ENCODE data around the gene VSIR.

VSIR gene

GRCh38 chr10:71782221-71782916 lies 9.0 kb upstream of the VSIR start:
- H3K4me1 Mint-ChIP-seq: peaks cover 41% of the 10 kb centered on the region
- H3K27ac Mint-ChIP-seq: peak overlapping the region; percentile 35
- H3K4me3 Mint-ChIP-seq: no peak overlapping the region
- peaks cover 1% of the 10 kb centered on the region for H3K36me3 Mint-ChIP-seq
- peaks cover 4% of the 10 kb centered on the region for H3K9me3 Mint-ChIP-seq
- CTCF ChIA-PET: interaction anchor here (0.7 to 1.7 kb wide), 3 partner anchors 8 to 86 kb away, joined by 3 to 5 read pairs (median 5); partner anchors contain the start of gene VSIR
- no peak for DNase-seq
- peaks cover 44% of the 10 kb centered on the region for H3K27me3 Mint-ChIP-seq

- Mint-ChIP-seq H3K27ac (no peak overlapping the region), H3K27me3 (peaks cover 32% of the 10 kb centered on the region), H3K36me3 (peaks cover 3% of the 10 kb centered on the region), H3K4me1 (peaks cover 57% of the 10 kb centered on the region), H3K4me3 (no peak overlapping the region), H3K9me3 (peaks cover 6% of the 10 kb centered on the region)
- CTCF ChIA-PET: interaction anchor here (1.2 kb wide), 1 partner anchor 44 kb away, joined by 3 read pairs; no protein-coding TSS in a partner anchor
- no peak for DNase-seq
Observed at GRCh38 chr10:71780719-71781118, 7.4 kb upstream of the VSIR start.

GRCh38 chr10:71780156-71780555 lies 6.8 kb upstream of the VSIR start:
- DNase-seq: no peak
- peaks cover 3% of the 10 kb centered on the region for H3K36me3 Mint-ChIP-seq
- H3K4me1 Mint-ChIP-seq: peaks cover 63% of the 10 kb centered on the region
- H3K27me3 Mint-ChIP-seq: peaks cover 26% of the 10 kb centered on the region
- CTCF ChIA-PET: interaction anchor here (1.2 kb wide), 1 partner anchor 43 kb away, joined by 3 read pairs; no protein-coding TSS in a partner anchor
- H3K4me3 Mint-ChIP-seq: no peak overlapping the region
- H3K9me3 Mint-ChIP-seq: peaks cover 6% of the 10 kb centered on the region
- H3K27ac Mint-ChIP-seq: no peak overlapping the region

GRCh38 chr10:71779641-71780040 lies 6.3 kb upstream of the VSIR start:
- peaks cover 21% of the 10 kb centered on the region for H3K27me3 Mint-ChIP-seq
- peaks cover 3% of the 10 kb centered on the region for H3K36me3 Mint-ChIP-seq
- peaks cover 68% of the 10 kb centered on the region for H3K4me1 Mint-ChIP-seq
- H3K9me3 Mint-ChIP-seq: peaks cover 6% of the 10 kb centered on the region
- peak; percentile 63 for DNase-seq
- CTCF ChIA-PET: interaction anchor here (1.2 to 1.3 kb wide), 2 partner anchors 43 to 58 kb away, joined by 3 read pairs; no protein-coding TSS in a partner anchor
- no peak overlapping the region for H3K4me3 Mint-ChIP-seq
- no peak overlapping the region for H3K27ac Mint-ChIP-seq

- Mint-ChIP-seq H3K27ac (no peak overlapping the region), H3K36me3 (peaks cover 4% of the 10 kb centered on the region), H3K9me3 (peaks cover 6% of the 10 kb centered on the region), H3K4me3 (no peak overlapping the region), H3K27me3 (peaks cover 8% of the 10 kb centered on the region), H3K4me1 (peaks cover 78% of the 10 kb centered on the region)
- CTCF ChIA-PET: interaction anchor here (0.7 to 1.3 kb wide), 2 partner anchors 59 to 71 kb away, joined by 3 read pairs; no protein-coding TSS in a partner anchor
- no peak for DNase-seq
Observed at GRCh38 chr10:71778071-71778825, 4.9 kb upstream of the VSIR start.

GRCh38 chr10:71777213-71777985 lies 4.1 kb upstream of the VSIR start:
- DNase-seq: no peak
- Mint-ChIP-seq H3K9me3 (peaks cover 6% of the 10 kb centered on the region), H3K27ac (no peak overlapping the region), H3K27me3 (no peaks in the 10 kb centered on the region), H3K4me1 (peaks cover 70% of the 10 kb centered on the region), H3K4me3 (no peak overlapping the region), H3K36me3 (peaks cover 8% of the 10 kb centered on the region)
- CTCF ChIA-PET: interaction anchor here (0.7 to 1.8 kb wide), 3 partner anchors 69 to 81 kb away, joined by 3 to 7 read pairs (median 3); no protein-coding TSS in a partner anchor

- DNase-seq: no peak
- H3K4me3 Mint-ChIP-seq: no peak overlapping the region
- no peaks in the 10 kb centered on the region for H3K27me3 Mint-ChIP-seq
- peaks cover 6% of the 10 kb centered on the region for H3K9me3 Mint-ChIP-seq
- peaks cover 76% of the 10 kb centered on the region for H3K4me1 Mint-ChIP-seq
- H3K36me3 Mint-ChIP-seq: peaks cover 17% of the 10 kb centered on the region
- H3K27ac Mint-ChIP-seq: peak overlapping the region; percentile 70
- CTCF ChIA-PET: interaction anchor here (0.9 to 1.8 kb wide), 2 partner anchors 68 to 80 kb away, joined by 3 to 7 read pairs; no protein-coding TSS in a partner anchor
Observed at GRCh38 chr10:71776481-71776925, 3.2 kb upstream of the VSIR start.

- H3K27ac Mint-ChIP-seq: peak overlapping the region; percentile 86
- peaks cover 81% of the 10 kb centered on the region for H3K4me1 Mint-ChIP-seq
Observed at GRCh38 chr10:71774916-71775702, 1.8 kb upstream of the VSIR start.

GRCh38 chr10:71772832-71773220 lies 494 bp downstream of the VSIR start:
- Mint-ChIP-seq H3K9me3 (peaks cover 6% of the 10 kb centered on the region), H3K27me3 (no peaks in the 10 kb centered on the region), H3K27ac (peak overlapping the region; percentile 92), H3K4me3 (peak overlapping the region; percentile 93), H3K4me1 (peaks cover 83% of the 10 kb centered on the region), H3K36me3 (peaks cover 41% of the 10 kb centered on the region)
- DNase-seq: no peak
- CTCF ChIA-PET: interaction anchor here (0.7 to 5.4 kb wide), 20 partner anchors 9 to 454 kb away, joined by 3 to 74 read pairs (median 6); partner anchors contain the start of gene SLC29A3

More at GRCh38 chr10:71774916-71775702, 1.8 kb upstream of the VSIR start:
- no peaks in the 10 kb centered on the region for H3K27me3 Mint-ChIP-seq
- H3K9me3 Mint-ChIP-seq: peaks cover 6% of the 10 kb centered on the region
- CTCF ChIA-PET: interaction anchor here (0.6 to 5.4 kb wide), 8 partner anchors 8 to 120 kb away, joined by 3 to 74 read pairs (median 26); no protein-coding TSS in a partner anchor
- H3K4me3 Mint-ChIP-seq: peak overlapping the region; percentile 93
- DNase-seq: no peak
- H3K36me3 Mint-ChIP-seq: peaks cover 27% of the 10 kb centered on the region

- Mint-ChIP-seq H3K4me1 (peaks cover 83% of the 10 kb centered on the region), H3K27ac (peak overlapping the region; percentile 92), H3K27me3 (no peaks in the 10 kb centered on the region), H3K36me3 (peaks cover 44% of the 10 kb centered on the region), H3K9me3 (no peaks in the 10 kb centered on the region), H3K4me3 (peak overlapping the region; percentile 93)
- CTCF ChIA-PET: interaction anchor here (0.7 to 5.4 kb wide), 13 partner anchors 8 to 450 kb away, joined by 3 to 74 read pairs (median 6); no protein-coding TSS in a partner anchor
- DNase-seq: peak; percentile 57
Observed at GRCh38 chr10:71771821-71772617, 1.3 kb downstream of the VSIR start.

- H3K36me3 Mint-ChIP-seq: peaks cover 51% of the 10 kb centered on the region
- peak overlapping the region; percentile 93 for H3K4me3 Mint-ChIP-seq
- peaks cover 82% of the 10 kb centered on the region for H3K4me1 Mint-ChIP-seq
- H3K9me3 Mint-ChIP-seq: no peaks in the 10 kb centered on the region
- no peak for DNase-seq
- H3K27me3 Mint-ChIP-seq: no peaks in the 10 kb centered on the region
- CTCF ChIA-PET: interaction anchor here (0.8 to 5.4 kb wide), 7 partner anchors 13 to 74 kb away, joined by 4 to 74 read pairs (median 38); no protein-coding TSS in a partner anchor
- H3K27ac Mint-ChIP-seq: peak overlapping the region; percentile 92
Observed at GRCh38 chr10:71771204-71771603, 2.1 kb downstream of the VSIR start.

GRCh38 chr10:71770789-71771188 lies 2.5 kb downstream of the VSIR start:
- Mint-ChIP-seq H3K27ac (peak overlapping the region; percentile 92), H3K27me3 (no peaks in the 10 kb centered on the region), H3K36me3 (peaks cover 54% of the 10 kb centered on the region), H3K4me1 (peaks cover 81% of the 10 kb centered on the region), H3K9me3 (no peaks in the 10 kb centered on the region), H3K4me3 (peak overlapping the region; percentile 93)
- CTCF ChIA-PET: interaction anchor here (4.3 to 5.4 kb wide), 2 partner anchors 23 to 63 kb away, joined by 36 to 38 read pairs; no protein-coding TSS in a partner anchor
- DNase-seq: no peak
